UCSD-AML1 (cell line): Measurements from ENCODE around the gene PMM2.

Experiments
- DNase-seq: peaks from one replicate; lab custom pipeline; 2025; ENCODE audit not compliant: unreplicated experiment; lab: John Stamatoyannopoulos, UW

Gene PMM2

GRCh38 chr16:8885674-8886592 lies 88.3 kb downstream of the PMM2 start:
- no peak for DNase-seq

GRCh38 chr16:8886593-8887430 lies 89.2 kb downstream of the PMM2 start:
- no peak for DNase-seq

GRCh38 chr16:8887431-8887765 lies 89.8 kb downstream of the PMM2 start:
- no peak for DNase-seq

GRCh38 chr16:8887952-8888560 lies 90.4 kb downstream of the PMM2 start:
- no peak for DNase-seq

DNA sequence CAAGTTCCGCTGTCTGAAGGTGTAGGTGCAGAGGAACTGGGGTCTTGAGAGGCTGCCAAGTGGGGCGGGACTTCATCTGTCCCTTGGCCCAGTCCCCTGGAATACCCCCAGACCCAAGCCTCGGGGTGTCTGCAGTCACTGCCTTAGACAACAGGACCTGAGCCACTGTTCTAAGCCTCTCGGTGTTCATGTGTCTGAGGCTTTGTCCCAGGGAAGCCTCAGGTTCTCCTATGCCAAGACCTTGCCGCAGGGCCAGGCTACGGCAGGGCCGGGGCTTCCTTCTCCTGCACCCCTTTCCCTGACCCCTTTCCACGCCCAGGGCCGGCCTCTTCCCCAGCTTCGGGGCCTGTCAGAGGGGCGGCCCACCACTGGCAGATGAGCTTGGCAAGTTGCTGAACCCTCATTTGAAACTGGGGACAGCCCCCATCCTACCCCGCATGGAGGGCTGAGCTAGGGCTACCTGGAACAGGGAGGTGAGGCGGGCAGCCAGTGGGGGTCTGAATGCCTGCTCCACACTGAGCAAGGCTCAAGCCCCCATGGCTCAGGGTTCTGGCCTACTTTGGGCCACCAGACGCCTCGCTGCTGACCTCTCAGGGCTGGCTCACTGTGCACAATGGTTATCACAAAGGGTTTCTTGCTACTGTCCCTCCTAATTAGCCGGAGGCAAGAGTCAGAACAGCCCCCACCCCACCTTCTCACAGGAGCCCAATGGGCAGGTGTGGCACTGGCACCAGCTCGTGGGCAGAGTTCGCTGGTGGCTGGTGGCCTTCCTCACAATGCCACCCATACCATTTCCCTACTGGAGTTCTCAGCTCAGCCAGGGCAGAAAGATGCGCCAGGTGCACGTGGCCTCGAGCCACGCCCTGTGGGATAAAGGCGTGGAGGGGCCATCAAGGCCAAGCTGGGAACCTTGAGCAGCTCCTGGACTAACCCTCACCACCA lies 91.6 kb downstream of the PMM2 start:
- no peak for DNase-seq

GRCh38 chr16:8889893-8890548 lies 92.4 kb downstream of the PMM2 start:
- DNase-seq: no peak

GRCh38 chr16:8890549-8890921 lies 92.9 kb downstream of the PMM2 start:
- no peak for DNase-seq

DNA sequence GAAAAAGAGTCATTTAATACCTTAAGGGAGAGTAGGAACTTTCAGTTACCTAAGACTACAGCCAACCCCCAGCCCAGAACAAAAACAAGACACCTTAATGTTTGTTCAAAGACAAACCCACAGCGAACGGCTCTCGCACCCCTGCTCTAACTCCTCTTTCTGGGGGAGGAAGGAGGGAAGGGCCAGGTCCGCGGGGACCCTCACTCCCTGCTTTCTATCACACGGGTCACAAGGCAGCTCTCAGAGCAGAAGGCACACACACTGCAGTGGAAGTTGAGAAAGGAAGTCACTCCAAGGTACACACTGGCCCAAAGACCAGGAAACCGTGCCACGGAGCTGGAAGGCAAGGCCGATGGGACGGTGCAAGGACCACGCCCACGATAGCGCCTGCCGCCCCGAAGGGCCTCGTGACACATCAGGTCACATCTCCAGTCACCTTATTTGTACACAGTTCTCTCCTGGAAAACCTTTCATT lies 94.5 kb downstream of the PMM2 start:
- DNase-seq: no peak

DNA sequence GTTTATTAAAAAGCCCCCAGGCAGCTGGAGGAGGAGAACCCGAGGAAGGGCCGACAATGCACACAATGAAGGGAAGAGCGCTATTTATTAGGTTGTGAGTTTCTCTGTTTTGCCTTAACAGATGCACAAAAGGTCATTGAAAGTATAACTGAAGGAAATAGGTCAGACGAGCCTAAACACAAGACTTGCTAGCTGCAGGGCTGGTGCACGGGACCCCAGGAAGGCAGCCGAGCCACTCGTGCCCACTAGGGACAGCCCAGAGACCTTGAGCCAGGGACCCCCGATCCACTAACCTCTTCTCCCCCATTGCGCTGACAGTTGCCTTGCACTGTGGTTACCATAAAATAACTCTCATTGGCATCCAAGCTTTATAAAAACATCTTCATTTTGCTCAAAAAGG lies 95.8 kb downstream of the PMM2 start:
- DNase-seq: no peak

DNA sequence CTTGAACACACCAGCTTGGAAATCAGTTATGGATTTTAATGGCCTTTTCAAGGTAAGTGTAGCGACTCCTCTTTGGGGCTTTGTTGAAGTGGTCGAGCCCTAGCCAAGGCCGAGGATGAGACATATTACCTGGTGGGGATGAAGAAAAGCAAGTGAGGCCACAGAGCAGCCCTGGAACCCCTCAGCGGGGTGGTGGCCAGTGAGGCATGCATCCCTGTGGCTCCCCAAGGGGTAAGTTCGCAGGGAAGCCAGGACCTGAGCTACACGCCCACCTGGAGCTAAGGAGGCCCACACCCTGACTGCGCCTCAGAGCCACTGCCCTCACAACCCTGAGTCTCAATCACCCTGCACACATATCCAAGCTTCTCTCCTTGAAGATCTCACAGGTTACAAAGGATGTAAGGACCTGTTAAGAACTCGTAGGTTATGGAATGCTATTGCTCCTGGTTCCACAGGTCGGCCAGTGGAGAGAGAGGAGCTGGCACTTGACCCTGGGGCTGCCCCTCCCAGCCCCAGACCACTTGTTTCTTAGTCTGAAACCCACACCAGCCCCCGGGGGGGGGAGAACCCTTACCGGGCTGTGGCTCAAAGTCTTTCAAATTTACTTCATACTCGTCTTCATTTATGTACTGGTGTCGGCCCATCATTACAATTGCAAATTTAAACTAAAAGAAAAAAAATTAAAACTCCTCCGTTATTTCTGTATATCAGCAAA lies 96.5 kb downstream of the PMM2 start:
- no peak for DNase-seq

GRCh38 chr16:8894736-8895334 lies 97.2 kb downstream of the PMM2 start:
- DNase-seq: no peak

GRCh38 chr16:8898660-8899318 lies 101.2 kb downstream of the PMM2 start:
- no peak for DNase-seq
